Osteoblast (primary cell): ENCODE data around the gene GPR155. TPM values are rescaled to one million over a fixed set of nuclear protein-coding genes. Genes with fewer than 3 reads are reported as not detected.

Experiments used
- DNase-seq: peaks from one replicate; pipeline ENCODE4 v3.0.0; 2011; ENCODE audit warnings: low spot score, mixed read lengths; ENCODE audit not compliant: insufficient read length; ENCODE audit errors: missing footprints
- H2AFZ ChIP-seq: 2 replicates; pipeline ENCODE4 v1.6.0; 2011; ENCODE audit warnings: mild to moderate bottlenecking, low read length
- H3K27ac ChIP-seq: 2 replicates; pipeline ENCODE4 v1.5.1; 2011; ENCODE audit warnings: mild to moderate bottlenecking, low read depth, low read length, moderate library complexity
- H3K27me3 ChIP-seq: 2 replicates; pipeline ENCODE4 v1.6.0; 2012; ENCODE audit warnings: mild to moderate bottlenecking, control low read depth, inconsistent platforms, low read length, moderate library complexity; ENCODE audit not compliant: insufficient read depth
- H3K36me3 ChIP-seq: 2 replicates; pipeline ENCODE4 v1.5.1; 2011; ENCODE audit warnings: mild to moderate bottlenecking, low read length, control low read depth, moderate library complexity; ENCODE audit not compliant: insufficient read depth
- H3K4me1 ChIP-seq: 2 replicates; pipeline ENCODE4 v1.5.1; 2011; ENCODE audit warnings: mild to moderate bottlenecking, low read length, control low read depth, moderate library complexity; ENCODE audit not compliant: insufficient read depth
- H3K4me2 ChIP-seq: 2 replicates; pipeline ENCODE4 v1.6.0; 2011; ENCODE audit warnings: mild to moderate bottlenecking, low read length; ENCODE audit not compliant: insufficient read depth
- H3K4me3 ChIP-seq: fragments of 200-600 bp; sonication (generic); 3 replicates; pipeline ENCODE4 v1.5.1; 2012; ENCODE audit warnings: mild to moderate bottlenecking, low read length, inconsistent platforms; ENCODE audit not compliant: insufficient read depth
- H3K79me2 ChIP-seq: 2 replicates; pipeline ENCODE4 v1.6.0; 2012; ENCODE audit warnings: mild to moderate bottlenecking, low read length, control low read depth, inconsistent platforms; ENCODE audit not compliant: insufficient read depth
- H3K9me3 ChIP-seq: 2 replicates; pipeline ENCODE4 v1.5.1; 2011; ENCODE audit warnings: low read depth, low read length, control low read depth
- H4K20me1 ChIP-seq: 2 replicates; pipeline ENCODE4 v1.6.0; 2012; ENCODE audit warnings: mild to moderate bottlenecking, low read length, control low read depth; ENCODE audit not compliant: insufficient read depth
- CTCF ChIP-seq: IDR thresholded peaks from 2 replicates; pipeline ENCODE4 v1.5.1; 2011; ENCODE audit warnings: mild to moderate bottlenecking, low read depth, low read length, moderate library complexity; ENCODE audit errors: extremely low read depth
- total RNA-seq: library from RNA; depleted of rRNA; stranded (reverse); fragments of >200 nt; gene quantifications from 2 replicates; pipeline ENCODE4 v1.2.3, GENCODE V29; 2012

Gene GPR155
- total RNA-seq, 1 donor, result 4.3 TPM

GRCh38 chr2:174495365-174496012 is 8.7 kb upstream of the GPR155 start:
- Histone ChIP-seq H3K79me2 (no peaks in the 10 kb centered on the region), H3K9me3 (no peaks in the 10 kb centered on the region), H3K4me1 (no peaks in the 10 kb centered on the region), H3K4me3 (no peak overlapping the region), H2AFZ (no peak overlapping the region), H3K27me3 (peaks cover 3% of the 10 kb centered on the region), H3K36me3 (no peaks in the 10 kb centered on the region), H4K20me1 (no peaks in the 10 kb centered on the region), H3K4me2 (no peak overlapping the region), H3K27ac (no peak overlapping the region)
- DNase-seq, result no peak
- no peak for TF ChIP-seq CTCF

- Histone ChIP-seq H2AFZ (peak overlapping the region; percentile 0), H3K27ac (no peak overlapping the region), H4K20me1 (no peaks in the 10 kb centered on the region), H3K4me3 (no peak overlapping the region), H3K4me1 (no peaks in the 10 kb centered on the region), H3K27me3 (peaks cover 3% of the 10 kb centered on the region), H3K36me3 (no peaks in the 10 kb centered on the region), H3K9me3 (no peaks in the 10 kb centered on the region), H3K4me2 (peak overlapping the region; percentile 41), H3K79me2 (no peaks in the 10 kb centered on the region)
- no peak for TF ChIP-seq CTCF
- no peak for DNase-seq
Measured at GRCh38 chr2:174493549-174494331, 6.9 kb upstream of the GPR155 start.

GRCh38 chr2:174492963-174493431 is 6.2 kb upstream of the GPR155 start:
- Histone ChIP-seq H4K20me1 (no peaks in the 10 kb centered on the region), H3K27me3 (peaks cover 3% of the 10 kb centered on the region), H3K27ac (no peak overlapping the region), H3K4me1 (no peaks in the 10 kb centered on the region), H3K4me2 (peak overlapping the region; percentile 41), H3K79me2 (no peaks in the 10 kb centered on the region), H3K9me3 (no peaks in the 10 kb centered on the region), H3K4me3 (no peak overlapping the region), H3K36me3 (no peaks in the 10 kb centered on the region), H2AFZ (peak overlapping the region; percentile 66)
- no peak for DNase-seq
- no peak for TF ChIP-seq CTCF

- H3K36me3 ChIP-seq, result no peaks in the 10 kb centered on the region
- H3K4me1 ChIP-seq, result no peaks in the 10 kb centered on the region
- H3K27me3 ChIP-seq, result peaks cover 3% of the 10 kb centered on the region
- no peaks in the 10 kb centered on the region for H3K9me3 ChIP-seq
- H4K20me1 ChIP-seq, result no peaks in the 10 kb centered on the region
- no peak overlapping the region for H3K4me2 ChIP-seq
- H3K79me2 ChIP-seq, result no peaks in the 10 kb centered on the region
- no peak for DNase-seq
- H2AFZ ChIP-seq, result no peak overlapping the region
- no peak overlapping the region for H3K27ac ChIP-seq
- H3K4me3 ChIP-seq, result no peak overlapping the region
- no peak for TF ChIP-seq CTCF
Measured at GRCh38 chr2:174491947-174492346, 5.1 kb upstream of the GPR155 start.
